Stimulated activated CD8-positive, alpha-beta memory T cell treated with anti-CD3 and anti-CD28 coated beads, Interleukin-4, amount 100 ng/mL, for 1 hour (primary cell): ENCODE measurements around the gene ONECUT1.

Experiments
- DNase-seq, 2 donors: peaks; one replicate each; pipeline ENCODE4 v3.0.0-alpha.2; 2020; ENCODE audit warnings: low read depth in 2 of 2, low spot score in 1 of 2

ONECUT1 gene

GRCh38 chr15:52733696-52734255, 56.4 kb downstream of the ONECUT1 start:
- DNase-seq, result no peak

GRCh38 chr15:52733088-52733487, 57.0 kb downstream of the ONECUT1 start:
- DNase-seq, result no peak

GRCh38 chr15:52732551-52732950, 57.6 kb downstream of the ONECUT1 start:
- no peak for DNase-seq

GRCh38 chr15:52731732-52732470, 58.2 kb downstream of the ONECUT1 start:
- DNase-seq, result no peak

GRCh38 chr15:52731004-52731403, 59.1 kb downstream of the ONECUT1 start:
- no peak for DNase-seq

GRCh38 chr15:52730594-52730993, 59.5 kb downstream of the ONECUT1 start:
- DNase-seq, result no peak

GRCh38 chr15:52730173-52730572, 60.0 kb downstream of the ONECUT1 start:
- DNase-seq, result no peak

GRCh38 chr15:52728899-52729298, 61.2 kb downstream of the ONECUT1 start:
- DNase-seq, result no peak

- DNase-seq, result no peak
These were observed 62.3 kb downstream of the ONECUT1 start for GRCh38 chr15:52727815-52728214.

- no peak for DNase-seq
These were observed 63.9 kb downstream of the ONECUT1 start for GRCh38 chr15:52726195-52726594.

- no peak for DNase-seq
These were observed 71.6 kb downstream of the ONECUT1 start for GRCh38 chr15:52718551-52718950.

GRCh38 chr15:52717924-52718323, 72.2 kb downstream of the ONECUT1 start:
- DNase-seq, result no peak

- DNase-seq, result no peak
These were observed 72.7 kb downstream of the ONECUT1 start for GRCh38 chr15:52717481-52717880.

- no peak for DNase-seq
These were observed 73.6 kb downstream of the ONECUT1 start for GRCh38 chr15:52716536-52716935.

- DNase-seq, result no peak
These were observed 74.7 kb downstream of the ONECUT1 start for GRCh38 chr15:52715411-52715810.

GRCh38 chr15:52714968-52715367, 75.2 kb downstream of the ONECUT1 start:
- no peak for DNase-seq

GRCh38 chr15:52710708-52711389, 79.3 kb downstream of the ONECUT1 start:
- DNase-seq, result no peak

- DNase-seq, result no peak
These were observed 80.0 kb downstream of the ONECUT1 start for GRCh38 chr15:52710050-52710707.

GRCh38 chr15:52709187-52709981, 80.8 kb downstream of the ONECUT1 start:
- DNase-seq, result no peak
